GM19438 (cell line): Measurements from ENCODE around the gene IL2.

Experiments
- ATAC-seq: cut with Tn5 transposase; IDR thresholded peaks from one replicate; pipeline ENCODE4 v1.9.1; 2021; ENCODE audit warnings: low read depth; ENCODE audit not compliant: unreplicated experiment

The IL2 gene

GRCh38 chr4:122456231-122457116 lies at the start of gene IL2:
Gene IL2, minus strand, starts transcription at chr4:122456725. Its CDS starts 285 bp downstream, at chr4:122456440.
- ATAC-seq, result no peak

- no peak for ATAC-seq
These were observed 46.7 kb upstream of the IL2 start for GRCh38 chr4:122503214-122503613.

- ATAC-seq, result no peak
These were observed 44.5 kb upstream of the IL2 start for GRCh38 chr4:122500852-122501501.

GRCh38 chr4:122489061-122489460 lies 32.5 kb upstream of the IL2 start:
- no peak for ATAC-seq

GRCh38 chr4:122483481-122483880 lies 27.0 kb upstream of the IL2 start:
- no peak for ATAC-seq

GRCh38 chr4:122481766-122482405 lies 25.4 kb upstream of the IL2 start:
- ATAC-seq, result no peak

- ATAC-seq, result no peak
These were observed 24.3 kb upstream of the IL2 start for GRCh38 chr4:122480655-122481487.

- ATAC-seq, result no peak
These were observed 23.5 kb upstream of the IL2 start for GRCh38 chr4:122479935-122480416.

- no peak for ATAC-seq
These were observed 20.2 kb upstream of the IL2 start for GRCh38 chr4:122476745-122477144.

- ATAC-seq, result no peak
These were observed 19.6 kb upstream of the IL2 start for GRCh38 chr4:122476126-122476525.

GRCh38 chr4:122475233-122475632 lies 18.7 kb upstream of the IL2 start:
- ATAC-seq, result no peak

- no peak for ATAC-seq
These were observed 12.9 kb upstream of the IL2 start for GRCh38 chr4:122469457-122469856.

- ATAC-seq, result no peak
These were observed 2.1 kb upstream of the IL2 start for GRCh38 chr4:122458625-122459024.

- no peak for ATAC-seq
These were observed 3.0 kb downstream of the IL2 start for GRCh38 chr4:122453384-122453995.

- no peak for ATAC-seq
These were observed 5.7 kb downstream of the IL2 start for GRCh38 chr4:122450847-122451246.

GRCh38 chr4:122434285-122434684 lies 22.2 kb downstream of the IL2 start:
- ATAC-seq, result no peak

- no peak for ATAC-seq
These were observed 25.2 kb downstream of the IL2 start for GRCh38 chr4:122431351-122431750.

- no peak for ATAC-seq
These were observed 33.3 kb downstream of the IL2 start for GRCh38 chr4:122423246-122423645.

- no peak for ATAC-seq
These were observed 44.0 kb downstream of the IL2 start for GRCh38 chr4:122412547-122412946.

- ATAC-seq, result no peak
These were observed 52.7 kb downstream of the IL2 start for GRCh38 chr4:122403861-122404260.
